Left lung (tissue), 10 donors: Measurements from ENCODE around the gene MT1E. TPM values are rescaled to one million over a fixed set of nuclear protein-coding genes. Genes with fewer than 3 reads are reported as not detected.
A peak's percentile ranks its signal among the peaks of the same experiment; 100 is the strongest.

Experiments
- ATAC-seq: fragments of 200-7000 bp; cut with Tn5 transposase; one replicate; pipeline ENCODE4 v1.9.1; 2020; ENCODE audit warnings: moderate library complexity
- DNase-seq, 4 donors: peaks; one replicate each; pipeline ENCODE4 v3.0.0-alpha.2; 2013 to 2020
- H3K27ac ChIP-seq, 2 donors: fragments of 200-600 bp; sonication (generic) in 1 of 2; one replicate each; pipeline versions ENCODE4 v1.5.0 to v1.8.0; 2020 to 2021
- H3K27me3 ChIP-seq, 2 donors: fragments of 200-600 bp; sonication (generic) in 1 of 2; one replicate each; pipeline versions ENCODE4 v1.5.0 to v1.8.0; 2020 to 2021
- H3K36me3 ChIP-seq, 2 donors: fragments of 200-600 bp; sonication (generic) in 1 of 2; one replicate each; pipeline versions ENCODE4 v1.5.0 to v1.8.0; 2020 to 2021
- H3K4me1 ChIP-seq, 2 donors: fragments of 200-600 bp; one replicate each; pipeline ENCODE4 v1.8.0; 2021
- H3K4me3 ChIP-seq, 2 donors: fragments of 200-600 bp; sonication (generic) in 1 of 2; one replicate each; pipeline versions ENCODE4 v1.5.0 to v1.8.0; 2020 to 2021; ENCODE audit warnings: mild to moderate bottlenecking in 1 of 2
- H3K9me3 ChIP-seq, 2 donors: fragments of 200-600 bp; sonication (generic) in 1 of 2; one replicate each; pipeline versions ENCODE4 v1.5.0 to v1.8.0; 2020 to 2021
- intact Hi-C, 2 donors: fragments of 100-400 bp; cut with DNase I; formaldehyde crosslinking; loops; one replicate each; pipeline versions ENCODE4 v1.11.2 to v1.14.2; 2022
- polyA plus RNA-seq, 6 donors: library from polyadenylated mRNA; unstranded; fragments of 120-200 nt; gene quantifications; one replicate each; pipeline ENCODE4 v1.2.1, GENCODE V29; 2013; ENCODE audit not compliant: insufficient read length in 6 of 6
- total RNA-seq, 2 donors: library from RNA; stranded (reverse); fragmentation: NEBNext Ultra II Directional; extraction: Animal tissue kit (Norgen Biotek cat#: 25700); gene quantifications; one replicate each; pipeline ENCODE4 v1.2.1, GENCODE V29; 2021
- TF ChIP-seq, protein P1 (sequence below), 2 donors: fragments of 200-600 bp; sonication (generic) in 1 of 2; IDR thresholded peaks; one replicate each; pipeline versions ENCODE4 v1.5.0 to v1.8.0; 2021; ENCODE audit warnings: antibody characterized with exemption in 2 of 2
- donor health status: DM: no; HTN: yes; CAD: no.
- donor health status: DM: no; HTN: no; CAD: no.

MT1E gene
- total and polyA plus RNA-seq, 8 donors: 9.0 to 262 (median 12.7) TPM

DNA sequence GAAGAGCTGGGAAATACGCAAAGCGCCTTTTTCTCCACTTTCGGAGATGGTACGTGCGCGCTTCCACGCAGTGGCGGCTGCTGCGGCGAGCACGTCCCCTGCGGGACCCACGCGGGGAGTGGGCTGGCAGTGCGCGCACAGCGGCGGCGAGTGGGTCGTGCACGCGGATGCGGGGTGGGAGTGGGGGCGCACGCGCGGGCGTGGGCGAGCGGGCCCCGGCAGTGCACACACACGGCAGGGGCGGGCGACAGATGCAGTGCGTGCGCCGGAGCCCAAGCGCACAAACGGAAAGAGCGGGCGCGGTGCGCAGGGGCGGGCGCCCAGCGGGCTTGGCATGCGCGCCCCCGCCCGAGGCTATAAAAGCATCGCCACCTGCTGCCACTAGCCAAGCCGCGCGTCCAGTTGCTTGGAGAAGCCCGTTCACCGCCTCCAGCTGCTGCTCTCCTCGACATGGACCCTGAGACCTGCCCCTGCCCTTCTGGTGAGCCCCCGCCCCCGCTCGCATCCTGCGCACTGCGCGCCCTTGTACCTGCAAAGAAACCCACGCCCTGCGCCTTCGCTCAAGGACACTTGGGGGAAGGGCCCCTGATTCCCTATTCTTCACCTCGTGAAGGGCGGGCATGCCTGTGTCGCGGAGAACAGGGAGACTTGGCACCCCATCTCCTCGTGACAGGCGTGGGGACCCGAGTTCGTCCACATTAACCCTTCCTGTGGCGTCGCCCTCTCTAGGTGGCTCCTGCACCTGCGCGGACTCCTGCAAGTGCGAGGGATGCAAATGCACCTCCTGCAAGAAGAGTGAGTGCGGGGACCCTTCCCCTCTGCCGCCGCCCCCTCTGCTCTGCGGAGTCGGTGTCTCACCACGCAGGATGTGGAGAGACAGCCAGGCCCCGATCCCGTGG, 36.2 kb upstream of the MT1E start, which contains the start of gene MT3:
TSS of gene MT3 (plus strand) at position 388 of the 899 bp plus-strand sequence. CDS start at position 451, 63 bp downstream.
- Histone ChIP-seq H3K27me3 (peaks cover 21 to 49% of the 10 kb centered on the region in 2 donors), H3K27ac (no peak within 1 kb of the TSS), H3K4me3 (peak within 1 kb of the TSS in 1 of 2 donors; percentile 23), H3K36me3 (no peaks in the 10 kb centered on the region), H3K4me1 (peaks cover 0 to 16% of the 10 kb centered on the region in 2 donors), H3K9me3 (no peaks in the 10 kb centered on the region)
- ATAC-seq: peak; percentile 53
- TF ChIP-seq, protein P1, sequence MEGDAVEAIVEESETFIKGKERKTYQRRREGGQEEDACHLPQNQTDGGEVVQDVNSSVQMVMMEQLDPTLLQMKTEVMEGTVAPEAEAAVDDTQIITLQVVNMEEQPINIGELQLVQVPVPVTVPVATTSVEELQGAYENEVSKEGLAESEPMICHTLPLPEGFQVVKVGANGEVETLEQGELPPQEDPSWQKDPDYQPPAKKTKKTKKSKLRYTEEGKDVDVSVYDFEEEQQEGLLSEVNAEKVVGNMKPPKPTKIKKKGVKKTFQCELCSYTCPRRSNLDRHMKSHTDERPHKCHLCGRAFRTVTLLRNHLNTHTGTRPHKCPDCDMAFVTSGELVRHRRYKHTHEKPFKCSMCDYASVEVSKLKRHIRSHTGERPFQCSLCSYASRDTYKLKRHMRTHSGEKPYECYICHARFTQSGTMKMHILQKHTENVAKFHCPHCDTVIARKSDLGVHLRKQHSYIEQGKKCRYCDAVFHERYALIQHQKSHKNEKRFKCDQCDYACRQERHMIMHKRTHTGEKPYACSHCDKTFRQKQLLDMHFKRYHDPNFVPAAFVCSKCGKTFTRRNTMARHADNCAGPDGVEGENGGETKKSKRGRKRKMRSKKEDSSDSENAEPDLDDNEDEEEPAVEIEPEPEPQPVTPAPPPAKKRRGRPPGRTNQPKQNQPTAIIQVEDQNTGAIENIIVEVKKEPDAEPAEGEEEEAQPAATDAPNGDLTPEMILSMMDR (IDR thresholded peaks at IDR 0.05): no peak
- intact Hi-C loops: no loop called here
- DNase-seq: no peak

DNA sequence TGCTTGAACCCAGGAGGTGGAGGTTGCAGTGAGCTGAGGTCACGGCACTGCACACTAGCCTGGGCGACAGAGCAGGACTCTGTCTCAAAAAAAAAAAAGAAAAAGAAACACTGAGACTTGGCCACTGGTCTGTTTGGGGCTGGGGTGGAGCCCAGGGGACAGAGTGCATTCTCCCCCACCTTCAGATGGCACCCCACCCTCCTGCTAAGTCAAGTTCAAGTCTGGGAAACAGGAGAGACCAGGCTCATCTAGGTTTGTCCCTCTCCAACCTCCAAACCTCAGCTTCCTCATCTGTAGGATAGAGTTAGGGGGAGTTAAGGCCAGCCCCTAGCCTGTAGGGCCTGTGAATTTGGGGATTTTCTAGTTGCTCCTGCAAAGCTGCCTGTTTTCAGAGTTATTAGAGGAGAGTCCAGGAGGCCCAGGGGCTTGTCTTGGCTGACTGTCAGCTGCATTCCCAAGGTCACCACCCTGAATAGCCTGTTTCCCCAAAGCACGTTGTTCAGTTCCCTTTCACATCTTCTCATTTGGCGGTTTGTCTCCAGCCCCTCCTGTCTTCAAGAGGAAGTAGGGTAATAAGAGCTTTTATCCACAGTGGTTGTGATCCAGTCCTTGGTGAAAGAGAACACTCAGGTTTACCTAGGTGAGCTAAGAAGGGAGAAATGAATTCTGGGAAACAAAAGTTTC, 34.1 kb upstream of the MT1E start:
- TF ChIP-seq, protein P1 (IDR thresholded peaks at IDR 0.05): no peak

DNA sequence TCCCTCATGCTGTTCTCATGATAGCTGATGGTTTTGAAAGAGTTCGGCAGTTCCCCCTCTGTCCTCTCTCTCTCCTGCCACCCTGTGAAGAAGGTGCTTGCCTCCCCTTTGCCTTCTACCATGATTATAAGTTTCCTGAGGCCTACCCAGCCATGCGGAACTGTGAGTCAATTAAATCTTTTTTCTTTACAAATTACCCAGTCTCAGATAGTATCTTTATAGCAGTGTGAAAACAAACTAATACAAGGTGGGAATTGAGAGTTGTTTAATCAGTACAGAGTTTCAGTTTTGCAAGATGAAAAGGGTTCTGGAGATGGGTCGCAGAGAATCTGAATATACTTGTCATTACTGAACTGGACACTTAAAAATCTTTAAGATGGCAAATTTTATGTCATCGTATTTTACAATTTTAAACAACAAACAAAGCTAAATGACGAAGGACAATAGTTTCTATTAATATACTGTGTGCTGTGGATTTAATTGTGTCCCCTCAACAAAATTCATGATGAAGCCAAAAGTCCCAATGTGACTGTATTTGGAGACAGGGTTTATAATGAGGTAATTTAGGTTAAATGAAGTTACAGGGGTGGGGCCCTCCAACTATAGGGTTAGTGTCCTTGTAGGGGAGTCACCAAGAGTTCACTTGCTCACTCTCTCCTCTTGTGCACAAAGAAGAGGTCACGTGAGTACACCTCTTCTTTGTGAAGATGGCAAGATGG, 31.8 kb upstream of the MT1E start:
- no peaks in the 10 kb centered on the region for H3K9me3 ChIP-seq
- H3K36me3 ChIP-seq: no peaks in the 10 kb centered on the region
- no peak overlapping the region for H3K4me3 ChIP-seq
- ATAC-seq (no peak), DNase-seq (no peak)
- H3K4me1 ChIP-seq: peaks cover 0 to 16% of the 10 kb centered on the region in 2 donors
- intact Hi-C loops: no loop called here
- TF ChIP-seq, protein P1 (IDR thresholded peaks at IDR 0.05): no peak
- H3K27me3 ChIP-seq: peaks cover 16 to 28% of the 10 kb centered on the region in 2 donors
- H3K27ac ChIP-seq: no peak overlapping the region

More for the DNA sequence above, 34.1 kb upstream of the MT1E start:
- DNase-seq: no peak
- Histone ChIP-seq H3K4me1 (peaks cover 0 to 16% of the 10 kb centered on the region in 2 donors), H3K9me3 (no peaks in the 10 kb centered on the region), H3K27me3 (peaks cover 21 to 49% of the 10 kb centered on the region in 2 donors), H3K27ac (no peak overlapping the region), H3K4me3 (no peak overlapping the region), H3K36me3 (no peaks in the 10 kb centered on the region)
- intact Hi-C loops: no loop called here
- ATAC-seq: peak; percentile 40

DNA sequence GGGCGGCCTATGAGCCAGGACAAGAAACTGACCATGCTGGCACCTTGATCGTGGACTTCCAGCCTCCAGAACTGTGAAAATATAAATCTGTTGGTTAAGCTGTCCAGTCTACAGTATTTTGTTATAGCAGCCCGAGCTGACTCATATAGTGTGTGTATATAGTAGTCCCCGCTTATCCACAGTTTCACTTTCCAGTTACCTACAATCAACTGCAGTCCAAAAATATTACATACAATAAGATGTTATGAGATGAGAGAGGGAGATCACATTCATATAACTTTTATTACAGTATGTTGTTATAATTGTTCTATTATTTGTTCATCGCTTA, 31.3 kb upstream of the MT1E start:
- Histone ChIP-seq H3K27ac (no peak overlapping the region), H3K9me3 (no peaks in the 10 kb centered on the region), H3K36me3 (no peaks in the 10 kb centered on the region), H3K4me3 (no peak overlapping the region), H3K4me1 (peaks cover 0 to 13% of the 10 kb centered on the region in 2 donors), H3K27me3 (peaks cover 11 to 23% of the 10 kb centered on the region in 2 donors)
- intact Hi-C loops: no loop called here
- ATAC-seq (no peak), DNase-seq (no peak)
- TF ChIP-seq, protein P1 (IDR thresholded peaks at IDR 0.05): no peak
